ENCODE measurements around the gene GINM1. TPM values are rescaled to one million over a fixed set of nuclear protein-coding genes. Genes with fewer than 3 reads are reported as not detected.

GINM1 gene
- polyA plus RNA-seq, 1 donor from 2014 or later, result 28.4 TPM

DNA sequence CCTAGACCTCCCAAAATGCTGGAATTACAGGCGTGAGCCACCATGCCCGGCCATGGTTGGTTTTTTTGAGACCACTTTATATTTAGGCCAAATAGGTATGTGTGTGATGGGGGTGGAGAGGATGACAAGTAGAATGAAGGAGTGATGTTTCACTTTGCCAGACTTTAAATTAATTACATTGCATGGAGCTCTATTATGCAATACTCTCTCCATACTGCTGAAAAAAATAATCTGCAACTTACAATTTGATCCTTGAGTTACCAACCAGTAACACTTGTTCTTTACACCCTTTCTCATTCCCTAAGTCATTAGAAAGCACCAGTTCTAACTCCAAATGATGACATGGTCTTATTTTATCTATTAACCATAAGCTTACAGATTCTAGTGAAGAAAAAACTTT is 26.8 kb downstream of the GINM1 start:
- Histone ChIP-seq H3F3A (ENCODE audit: insufficient read depth, low read length, poor library complexity, severe bottlenecking) (no peaks in the 10 kb centered on the region), H3K79me2 (replicated peaks; ENCODE audit: insufficient read depth, low read length) (no peaks in the 10 kb centered on the region), H3K36me3 (ENCODE audit: insufficient read depth, low read length) (peaks cover 10% of the 10 kb centered on the region), H4K20me1 (ENCODE audit: insufficient read depth) (no peaks in the 10 kb centered on the region), H3K27ac (ENCODE audit: low read length) (no peak overlapping the region), H3K9me3 (ENCODE audit: low read length) (no peaks in the 10 kb centered on the region), H2AFZ (ENCODE audit: low read depth, low read length) (no peak overlapping the region), H3K4me2 (ENCODE audit: low read length) (no peak overlapping the region), H3K27me3 (ENCODE audit: insufficient read depth, low read depth, low read length) (no peaks in the 10 kb centered on the region), H3K4me3 (ENCODE audit: low read length) (no peak overlapping the region), H3K9me2 (ENCODE audit: insufficient read depth, low read length) (no peaks in the 10 kb centered on the region), H3K9ac (ENCODE audit: low read length) (no peak overlapping the region)
- TF ChIP-seq EZH2 (IDR thresholded peaks at IDR 0.05; ENCODE audit: borderline replicate concordance, insufficient read depth, low read length, poor library complexity, severe bottlenecking) (no peak), TAF1 (IDR thresholded peaks at IDR 0.05; ENCODE audit: low read depth) (no peak), POLR2AphosphoS5 (IDR thresholded peaks at IDR 0.05) (no peak), RAD21 (conservative IDR thresholded peaks at IDR 0.05) (no peak), MXI1 (conservative IDR thresholded peaks at IDR 0.05; ENCODE audit: poor library complexity, severe bottlenecking) (no peak), EP300 (conservative IDR thresholded peaks at IDR 0.05; ENCODE audit: poor library complexity, severe bottlenecking) (no peak), SMC3 (conservative IDR thresholded peaks at IDR 0.05; ENCODE audit: poor library complexity) (no peak)
- TF ChIP-seq, protein P1, sequence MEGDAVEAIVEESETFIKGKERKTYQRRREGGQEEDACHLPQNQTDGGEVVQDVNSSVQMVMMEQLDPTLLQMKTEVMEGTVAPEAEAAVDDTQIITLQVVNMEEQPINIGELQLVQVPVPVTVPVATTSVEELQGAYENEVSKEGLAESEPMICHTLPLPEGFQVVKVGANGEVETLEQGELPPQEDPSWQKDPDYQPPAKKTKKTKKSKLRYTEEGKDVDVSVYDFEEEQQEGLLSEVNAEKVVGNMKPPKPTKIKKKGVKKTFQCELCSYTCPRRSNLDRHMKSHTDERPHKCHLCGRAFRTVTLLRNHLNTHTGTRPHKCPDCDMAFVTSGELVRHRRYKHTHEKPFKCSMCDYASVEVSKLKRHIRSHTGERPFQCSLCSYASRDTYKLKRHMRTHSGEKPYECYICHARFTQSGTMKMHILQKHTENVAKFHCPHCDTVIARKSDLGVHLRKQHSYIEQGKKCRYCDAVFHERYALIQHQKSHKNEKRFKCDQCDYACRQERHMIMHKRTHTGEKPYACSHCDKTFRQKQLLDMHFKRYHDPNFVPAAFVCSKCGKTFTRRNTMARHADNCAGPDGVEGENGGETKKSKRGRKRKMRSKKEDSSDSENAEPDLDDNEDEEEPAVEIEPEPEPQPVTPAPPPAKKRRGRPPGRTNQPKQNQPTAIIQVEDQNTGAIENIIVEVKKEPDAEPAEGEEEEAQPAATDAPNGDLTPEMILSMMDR (IDR thresholded peaks at IDR 0.05; ENCODE audit: poor library complexity, severe bottlenecking), result no peak
- TF ChIP-seq, protein P2, sequence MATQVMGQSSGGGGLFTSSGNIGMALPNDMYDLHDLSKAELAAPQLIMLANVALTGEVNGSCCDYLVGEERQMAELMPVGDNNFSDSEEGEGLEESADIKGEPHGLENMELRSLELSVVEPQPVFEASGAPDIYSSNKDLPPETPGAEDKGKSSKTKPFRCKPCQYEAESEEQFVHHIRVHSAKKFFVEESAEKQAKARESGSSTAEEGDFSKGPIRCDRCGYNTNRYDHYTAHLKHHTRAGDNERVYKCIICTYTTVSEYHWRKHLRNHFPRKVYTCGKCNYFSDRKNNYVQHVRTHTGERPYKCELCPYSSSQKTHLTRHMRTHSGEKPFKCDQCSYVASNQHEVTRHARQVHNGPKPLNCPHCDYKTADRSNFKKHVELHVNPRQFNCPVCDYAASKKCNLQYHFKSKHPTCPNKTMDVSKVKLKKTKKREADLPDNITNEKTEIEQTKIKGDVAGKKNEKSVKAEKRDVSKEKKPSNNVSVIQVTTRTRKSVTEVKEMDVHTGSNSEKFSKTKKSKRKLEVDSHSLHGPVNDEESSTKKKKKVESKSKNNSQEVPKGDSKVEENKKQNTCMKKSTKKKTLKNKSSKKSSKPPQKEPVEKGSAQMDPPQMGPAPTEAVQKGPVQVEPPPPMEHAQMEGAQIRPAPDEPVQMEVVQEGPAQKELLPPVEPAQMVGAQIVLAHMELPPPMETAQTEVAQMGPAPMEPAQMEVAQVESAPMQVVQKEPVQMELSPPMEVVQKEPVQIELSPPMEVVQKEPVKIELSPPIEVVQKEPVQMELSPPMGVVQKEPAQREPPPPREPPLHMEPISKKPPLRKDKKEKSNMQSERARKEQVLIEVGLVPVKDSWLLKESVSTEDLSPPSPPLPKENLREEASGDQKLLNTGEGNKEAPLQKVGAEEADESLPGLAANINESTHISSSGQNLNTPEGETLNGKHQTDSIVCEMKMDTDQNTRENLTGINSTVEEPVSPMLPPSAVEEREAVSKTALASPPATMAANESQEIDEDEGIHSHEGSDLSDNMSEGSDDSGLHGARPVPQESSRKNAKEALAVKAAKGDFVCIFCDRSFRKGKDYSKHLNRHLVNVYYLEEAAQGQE (IDR thresholded peaks at IDR 0.05; ENCODE audit: borderline replicate concordance), result no peak

DNA sequence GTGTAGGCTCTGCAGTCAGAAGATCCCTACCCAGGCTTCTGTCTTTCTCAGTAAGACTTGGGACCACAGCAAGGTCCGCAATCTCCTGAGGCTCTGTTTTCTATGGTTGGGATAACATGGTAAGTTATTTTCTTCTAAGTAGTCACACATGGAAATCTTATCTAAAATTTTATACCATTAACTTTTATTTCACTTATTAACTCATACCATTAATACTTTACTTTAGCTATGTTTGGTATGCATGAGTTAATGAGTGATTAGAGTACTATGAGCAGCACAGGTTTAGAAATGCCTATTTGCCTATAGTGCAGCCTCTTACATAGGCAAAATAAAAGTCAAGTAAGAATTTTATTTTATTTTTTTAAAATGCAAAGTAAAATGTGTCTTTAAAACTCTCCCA is 27.2 kb downstream of the GINM1 start:
- H3K79me2 ChIP-seq (replicated peaks; ENCODE audit: insufficient read depth, low read length), result no peaks in the 10 kb centered on the region
- no peak overlapping the region for H3K9ac ChIP-seq (ENCODE audit: low read length)
- H2AFZ ChIP-seq (ENCODE audit: low read depth, low read length), result no peak overlapping the region
- no peak overlapping the region for H3K4me2 ChIP-seq (ENCODE audit: low read length)
- no peaks in the 10 kb centered on the region for H4K20me1 ChIP-seq (ENCODE audit: insufficient read depth)
- H3K9me2 ChIP-seq (ENCODE audit: insufficient read depth, low read length), result no peaks in the 10 kb centered on the region
- no peaks in the 10 kb centered on the region for H3K9me3 ChIP-seq (ENCODE audit: low read length)
- H3K27me3 ChIP-seq (ENCODE audit: insufficient read depth, low read depth, low read length), result no peaks in the 10 kb centered on the region
- H3K36me3 ChIP-seq (ENCODE audit: insufficient read depth, low read length), result peaks cover 6% of the 10 kb centered on the region
- TF ChIP-seq, protein P2 (IDR thresholded peaks at IDR 0.05; ENCODE audit: borderline replicate concordance), result no peak
- TF ChIP-seq POLR2AphosphoS5 (IDR thresholded peaks at IDR 0.05), result no peak
- no peak for TF ChIP-seq RAD21 (conservative IDR thresholded peaks at IDR 0.05)
- no peak for TF ChIP-seq EP300 (conservative IDR thresholded peaks at IDR 0.05; ENCODE audit: poor library complexity, severe bottlenecking)
- TF ChIP-seq TAF1 (IDR thresholded peaks at IDR 0.05; ENCODE audit: low read depth), result no peak
- no peak for TF ChIP-seq SMC3 (conservative IDR thresholded peaks at IDR 0.05; ENCODE audit: poor library complexity)
- TF ChIP-seq, protein P1 (IDR thresholded peaks at IDR 0.05; ENCODE audit: poor library complexity, severe bottlenecking), result no peak
- TF ChIP-seq MXI1 (conservative IDR thresholded peaks at IDR 0.05; ENCODE audit: poor library complexity, severe bottlenecking), result no peak
- H3K27ac ChIP-seq (ENCODE audit: low read length), result no peak overlapping the region
- no peaks in the 10 kb centered on the region for H3F3A ChIP-seq (ENCODE audit: insufficient read depth, low read length, poor library complexity, severe bottlenecking)
- no peak overlapping the region for H3K4me3 ChIP-seq (ENCODE audit: low read length)

Measured in neural cell (in vitro differentiated cells).